NCI-H524 (cell line): ENCODE measurements around the gene ATG4C.

Source experiments
- DNase-seq, 2 experiments: peaks; one replicate each; lab custom pipeline; 2025; lab: John Stamatoyannopoulos, UW

The ATG4C gene

DNA sequence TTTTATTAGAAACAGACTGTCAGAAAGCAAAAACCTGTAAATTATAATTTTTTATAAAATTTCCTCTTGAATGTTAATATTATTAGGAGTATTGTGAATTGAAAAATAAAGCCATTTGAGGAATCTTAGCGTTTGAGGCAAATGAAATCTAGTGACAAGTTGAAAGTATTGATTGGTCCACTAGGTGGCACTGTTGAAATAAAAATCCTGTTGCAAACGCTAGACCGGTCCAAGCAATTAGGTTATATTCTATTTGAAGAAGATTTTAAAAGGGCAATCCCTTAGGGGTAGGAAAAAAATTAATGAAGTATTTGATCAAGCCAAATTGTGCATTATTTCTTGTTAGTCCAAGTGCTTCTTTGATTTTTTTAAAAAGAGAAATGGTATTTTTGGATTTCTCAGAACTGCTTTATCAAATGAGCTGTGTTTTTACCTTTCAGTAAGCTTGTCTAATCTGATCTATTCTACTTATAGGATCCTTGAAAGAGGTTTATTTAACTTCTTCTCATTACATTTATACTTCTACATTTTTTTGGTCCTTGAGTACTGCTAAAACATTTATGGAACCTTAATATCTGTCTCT lies 57.7 kb downstream of the ATG4C start:
- DNase-seq, result peak; percentile 34 to 55

DNA sequence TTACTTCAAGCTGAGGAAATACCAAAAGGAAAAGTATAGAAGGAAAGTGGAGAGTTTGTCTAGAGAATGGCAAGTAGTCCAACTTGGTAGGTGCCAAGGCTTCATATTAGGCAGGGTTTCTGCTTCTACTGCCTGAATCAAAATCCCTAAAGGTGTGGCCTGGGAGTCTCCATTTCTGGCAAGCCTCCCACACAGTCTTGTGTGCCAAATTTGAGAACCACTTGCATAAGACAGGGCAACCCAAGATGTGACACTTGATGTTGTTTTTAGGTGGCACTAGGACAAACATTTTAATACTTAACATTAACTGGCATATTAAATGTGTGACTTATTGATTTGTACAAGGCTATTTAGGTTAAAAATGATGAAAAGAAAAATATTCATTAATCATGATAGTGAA lies 60.1 kb downstream of the ATG4C start:
- DNase-seq, result no peak

DNA sequence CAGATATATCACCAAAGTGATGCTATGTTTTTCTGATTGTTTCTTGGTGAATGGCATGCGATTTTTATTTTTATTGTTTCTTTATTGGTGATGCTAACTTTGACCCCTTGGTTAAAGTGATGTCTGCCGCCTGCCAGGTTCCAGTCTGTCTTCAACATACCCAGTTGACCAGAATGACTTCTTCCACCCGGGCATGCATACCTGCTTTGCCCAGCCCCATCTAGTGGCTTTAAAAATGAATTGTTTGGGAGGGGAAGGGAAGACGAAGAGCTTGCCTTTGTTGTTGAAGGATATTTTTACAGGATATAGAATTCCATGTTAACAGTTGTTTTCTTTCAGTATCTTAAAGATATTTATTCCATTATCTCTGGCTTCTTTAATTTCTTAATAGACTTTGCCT lies 65.1 kb downstream of the ATG4C start:
- no peak for DNase-seq

DNA sequence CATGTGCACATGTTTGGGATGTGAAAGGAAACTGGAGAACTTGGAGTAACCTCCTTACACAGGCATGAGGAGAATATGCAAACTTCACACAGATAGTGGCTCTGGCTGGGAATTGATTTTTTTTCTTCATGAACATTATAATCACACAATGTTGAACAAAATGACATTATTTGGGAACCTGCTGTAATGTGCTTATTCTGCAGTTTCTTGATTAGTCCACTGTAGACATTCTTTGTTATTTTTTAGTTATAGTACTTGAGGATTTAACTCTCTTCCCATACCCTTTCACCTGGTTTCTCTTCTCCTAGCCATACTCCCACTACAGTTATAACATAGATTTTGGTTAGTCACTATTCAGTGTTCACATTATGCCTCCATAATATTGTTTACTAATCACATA lies 68.3 kb downstream of the ATG4C start:
- no peak for DNase-seq

DNA sequence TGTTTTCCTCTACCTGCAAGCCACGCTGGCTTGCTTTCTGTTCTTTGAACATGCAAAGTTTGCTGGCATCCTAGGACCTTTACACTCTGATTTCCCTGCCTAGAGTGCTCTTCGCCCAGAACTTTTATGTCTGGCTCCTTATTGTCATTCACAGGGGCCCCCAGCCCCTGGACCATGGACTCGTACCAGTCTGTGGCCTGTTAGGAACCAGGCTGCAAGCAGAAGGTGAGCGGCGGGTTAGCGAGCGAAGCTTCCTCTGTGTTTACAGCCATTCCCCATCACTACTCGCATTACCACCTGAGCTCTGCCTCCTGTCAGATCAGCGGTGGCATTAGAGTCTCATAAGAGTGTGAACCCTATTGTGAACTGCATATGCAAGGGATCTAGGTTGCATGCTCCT lies 73.0 kb downstream of the ATG4C start:
- no peak for DNase-seq

DNA sequence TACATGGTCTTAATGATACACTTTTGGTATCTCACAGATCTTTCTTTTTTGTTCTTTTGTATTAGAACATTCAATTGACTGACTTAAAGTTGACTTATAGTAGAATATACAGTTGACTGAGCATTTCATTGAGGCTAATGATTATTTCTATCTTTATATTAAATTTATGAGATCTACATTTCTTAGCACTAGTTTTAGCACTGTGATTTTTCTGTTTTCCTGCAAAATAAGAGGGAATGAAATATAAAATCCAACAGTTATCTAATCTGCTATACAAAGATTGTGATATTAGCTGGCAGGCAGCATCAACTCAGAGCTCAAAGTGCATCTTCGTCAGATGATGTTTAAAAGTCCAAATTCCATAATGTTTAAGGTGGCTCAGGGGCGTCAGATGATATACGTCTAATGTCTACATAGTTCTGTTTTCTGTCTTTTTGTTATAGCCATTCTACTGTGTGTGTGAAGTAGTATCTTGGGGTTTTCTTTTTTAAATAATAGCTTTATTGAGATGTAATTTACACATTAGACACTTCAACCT lies 85.4 kb downstream of the ATG4C start:
- no peak for DNase-seq

DNA sequence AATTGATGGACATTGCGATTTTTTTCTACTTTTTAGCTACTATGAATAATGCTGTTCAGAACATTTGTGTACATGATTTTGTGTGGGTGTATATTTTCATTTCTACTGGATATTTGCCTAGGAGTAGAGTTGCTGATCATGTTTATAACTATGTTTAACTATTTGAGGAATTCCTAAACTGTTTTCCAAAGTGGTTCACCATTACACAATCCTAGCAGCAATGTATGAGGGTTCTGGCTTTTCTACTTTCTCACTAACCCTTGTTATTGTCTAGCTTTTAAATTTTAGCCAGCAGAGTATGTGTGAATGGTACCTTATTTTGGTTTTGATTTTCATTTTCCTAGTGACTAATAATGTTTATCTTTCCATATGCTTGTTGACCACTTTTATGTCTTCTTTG lies 86.2 kb downstream of the ATG4C start:
- DNase-seq, result no peak

DNA sequence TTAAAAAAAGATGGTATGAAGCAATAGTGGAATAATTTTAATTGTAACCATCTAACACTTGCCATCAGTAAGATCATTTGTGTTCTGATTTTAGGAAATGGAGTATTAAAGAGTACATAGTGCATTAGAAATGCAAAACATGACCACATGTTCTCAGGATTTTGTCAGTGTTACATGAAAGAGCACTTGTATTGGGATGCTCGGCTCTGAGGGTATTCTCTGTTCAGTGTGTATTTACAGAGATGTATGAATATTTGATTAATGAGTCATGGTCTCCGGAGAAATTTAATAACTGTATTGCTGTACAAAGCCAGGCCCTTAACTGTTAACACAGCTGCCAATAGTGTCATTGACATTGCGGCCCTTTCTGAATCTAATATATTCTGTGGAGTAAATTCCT lies 91.7 kb downstream of the ATG4C start:
- no peak for DNase-seq

DNA sequence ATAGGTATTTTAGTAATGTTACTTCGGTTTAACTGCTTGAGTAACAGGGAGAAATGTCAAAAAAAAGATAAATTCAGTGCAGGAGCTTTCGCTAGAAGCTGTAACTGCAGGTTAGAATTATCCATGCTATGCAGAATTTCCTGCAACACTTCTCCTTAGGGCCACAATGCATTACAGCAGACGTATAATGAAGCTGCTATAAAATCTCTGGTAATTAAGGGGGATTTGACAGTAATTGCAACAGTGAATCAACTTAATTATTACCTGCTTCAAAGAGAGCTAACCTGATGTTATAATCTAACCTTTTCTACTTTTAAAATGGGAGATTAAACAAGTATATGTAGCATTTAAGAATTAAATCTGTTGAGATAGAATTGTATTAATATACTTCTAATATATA lies 92.6 kb downstream of the ATG4C start:
- DNase-seq, result no peak

DNA sequence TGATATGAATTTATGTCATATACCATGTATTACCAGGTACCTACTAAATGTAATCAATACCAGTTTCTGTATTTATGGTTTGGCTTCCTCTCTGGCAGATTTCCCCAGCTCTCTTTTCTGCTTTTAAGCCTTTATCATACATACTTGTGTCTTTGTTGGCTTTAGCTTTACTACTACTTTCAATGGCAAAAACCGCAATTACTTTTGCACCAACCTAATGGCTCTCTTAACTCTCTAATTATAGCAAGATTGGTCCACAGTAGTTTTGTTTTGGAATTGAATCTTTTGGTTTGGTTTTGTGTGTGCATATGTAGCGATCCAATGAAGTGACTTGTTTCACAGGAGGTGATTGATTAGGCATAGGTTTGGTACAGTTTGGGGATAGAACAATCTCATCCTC lies 93.6 kb downstream of the ATG4C start:
- no peak for DNase-seq

DNA sequence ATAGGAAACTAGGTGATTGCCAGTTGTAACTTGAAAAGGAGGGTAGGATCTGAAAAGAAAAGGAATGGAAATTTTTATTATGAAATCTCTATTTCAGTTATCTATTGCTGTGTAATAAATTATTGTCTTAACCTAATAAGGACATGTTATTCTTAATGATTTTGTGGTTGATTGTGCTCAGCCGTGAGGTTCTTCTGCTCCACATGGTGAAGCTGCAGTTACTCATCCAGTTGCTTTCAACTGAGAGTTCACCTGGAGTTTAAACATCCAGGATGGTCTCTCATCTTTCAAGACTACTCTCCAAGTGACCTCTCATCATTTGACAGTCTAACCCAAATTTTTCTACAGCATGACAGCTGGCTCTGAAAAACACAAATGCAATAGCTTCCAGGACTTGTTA lies 96.0 kb downstream of the ATG4C start:
- no peak for DNase-seq

DNA sequence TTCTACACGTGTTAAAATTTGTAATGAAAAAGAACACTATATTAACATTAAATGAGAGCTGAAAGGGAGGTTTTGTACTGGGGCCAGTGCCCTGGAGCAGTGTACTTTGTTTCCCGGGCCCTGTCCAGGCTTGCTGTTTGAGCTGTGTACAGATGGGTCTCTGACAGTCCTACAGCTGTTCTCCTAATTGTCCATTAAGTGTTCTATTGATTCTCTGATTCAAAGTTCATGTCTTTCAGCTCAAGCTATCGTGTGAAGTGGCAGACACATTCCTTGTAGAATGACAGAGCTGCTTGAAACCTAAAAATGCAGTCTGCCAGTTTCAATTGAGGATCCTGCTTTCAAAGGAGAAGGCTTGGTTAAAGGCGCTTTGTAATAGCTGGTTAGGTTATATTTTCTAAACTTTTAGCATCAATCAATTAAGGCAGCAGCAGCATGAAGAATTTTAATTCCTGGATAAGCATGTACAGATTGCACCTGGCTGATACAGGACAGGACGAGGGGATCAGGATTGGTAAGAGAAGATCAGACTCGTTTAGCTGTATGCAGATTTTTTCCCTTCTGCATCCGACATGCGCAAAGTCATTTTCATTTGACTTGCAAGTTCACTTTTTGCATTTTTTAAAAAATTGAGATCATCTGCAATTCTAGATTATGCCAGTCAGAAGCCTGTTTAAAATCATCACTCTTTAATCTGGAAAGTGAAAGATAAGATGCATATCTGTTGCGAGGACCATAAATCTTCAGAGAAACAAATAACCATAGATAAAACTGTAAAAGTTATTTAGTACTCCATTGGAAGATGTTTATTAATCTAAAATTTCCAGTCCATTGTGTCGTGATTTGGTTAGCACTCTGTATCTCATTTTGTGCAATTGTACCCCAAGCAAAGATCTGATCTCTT lies 98.5 kb downstream of the ATG4C start:
- peak; percentile 47 to 86 for DNase-seq

DNA sequence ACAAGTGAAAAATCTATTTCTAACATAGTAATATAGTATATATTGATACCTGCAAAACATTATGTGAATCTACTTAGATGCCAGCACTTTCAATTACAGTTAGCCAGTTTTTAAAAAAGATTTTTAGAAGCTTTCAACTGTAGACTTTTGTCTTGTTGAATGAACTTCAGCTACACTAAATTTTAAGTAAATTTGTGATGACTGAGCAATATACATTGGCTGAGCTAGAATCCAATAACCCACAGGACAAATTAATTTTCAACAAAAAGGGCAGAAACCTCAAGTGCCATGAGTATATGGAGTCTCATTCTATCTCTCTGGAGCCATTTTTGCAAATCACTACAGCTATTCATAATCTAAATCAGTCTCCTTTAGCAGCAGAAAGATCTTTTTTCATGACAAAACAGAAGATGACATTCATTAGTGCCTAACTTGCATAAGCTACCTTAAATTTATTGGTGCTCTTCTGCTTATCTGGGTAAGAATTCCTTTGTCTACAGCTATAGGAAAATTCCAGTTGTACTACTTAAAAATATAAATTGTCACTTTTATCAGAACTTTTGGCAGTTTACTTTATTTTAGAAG lies 100.3 kb downstream of the ATG4C start:
- DNase-seq, result no peak

DNA sequence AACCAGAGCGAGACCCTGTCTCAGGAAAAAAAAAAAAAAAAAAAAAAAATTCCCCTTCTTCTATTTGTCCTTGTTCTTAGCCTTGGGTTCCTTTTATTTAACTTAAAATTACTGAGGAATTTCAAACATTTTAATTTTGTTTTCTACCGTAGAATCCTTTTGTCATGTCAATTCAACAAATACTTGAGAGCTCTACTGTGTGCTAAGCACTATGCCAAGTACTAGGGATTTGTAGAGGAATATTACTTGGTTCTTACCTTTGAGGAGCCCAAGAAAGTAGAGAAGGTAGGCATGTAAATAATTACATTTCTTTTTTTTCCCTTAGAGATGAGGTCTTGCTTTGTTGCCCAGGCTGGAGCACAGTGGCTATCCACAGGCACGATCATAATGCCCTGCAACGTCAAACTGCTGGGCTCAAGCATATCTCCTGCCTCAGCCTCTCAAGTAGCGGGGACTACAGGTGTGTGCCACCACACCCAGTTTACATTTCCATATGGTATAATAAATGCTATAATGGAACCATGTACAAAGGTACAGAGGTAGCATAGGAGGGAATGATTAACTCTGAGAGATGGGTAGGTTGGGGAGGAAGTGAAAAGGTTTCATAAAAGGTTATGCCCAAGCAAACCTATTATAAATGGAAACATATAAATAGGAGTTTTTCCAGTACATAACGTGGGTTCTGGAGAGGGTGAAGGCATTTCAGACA lies 104.0 kb downstream of the ATG4C start:
- no peak for DNase-seq

DNA sequence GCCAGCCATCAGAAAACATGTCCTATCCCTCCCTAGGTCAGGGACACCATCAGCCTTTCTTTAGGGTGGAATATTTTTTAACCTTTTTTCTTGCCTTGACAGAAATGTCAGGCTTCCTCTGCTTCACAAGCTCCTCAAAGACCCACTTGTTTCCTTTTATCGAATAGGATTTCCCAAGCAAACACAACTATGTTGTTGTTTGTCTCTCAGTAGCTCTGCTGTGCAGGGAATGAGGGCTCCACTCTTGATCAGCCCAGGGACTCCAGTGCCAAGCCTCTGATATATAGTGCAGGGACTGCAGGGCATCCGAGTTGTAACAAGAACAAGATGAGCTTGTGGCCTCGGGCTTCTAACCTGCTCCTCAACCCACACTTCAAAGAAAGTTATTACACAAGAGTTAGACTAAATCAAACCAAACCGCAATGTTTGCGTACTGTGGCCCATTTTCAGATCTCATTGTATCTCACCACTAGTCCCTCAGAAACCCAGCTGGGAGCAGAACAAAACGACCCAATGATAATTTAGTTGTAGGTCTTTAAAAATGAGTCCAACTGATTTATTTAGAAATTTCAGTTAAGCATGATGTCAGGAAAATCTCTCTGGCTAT lies 108.1 kb downstream of the ATG4C start:
- DNase-seq, result no peak

DNA sequence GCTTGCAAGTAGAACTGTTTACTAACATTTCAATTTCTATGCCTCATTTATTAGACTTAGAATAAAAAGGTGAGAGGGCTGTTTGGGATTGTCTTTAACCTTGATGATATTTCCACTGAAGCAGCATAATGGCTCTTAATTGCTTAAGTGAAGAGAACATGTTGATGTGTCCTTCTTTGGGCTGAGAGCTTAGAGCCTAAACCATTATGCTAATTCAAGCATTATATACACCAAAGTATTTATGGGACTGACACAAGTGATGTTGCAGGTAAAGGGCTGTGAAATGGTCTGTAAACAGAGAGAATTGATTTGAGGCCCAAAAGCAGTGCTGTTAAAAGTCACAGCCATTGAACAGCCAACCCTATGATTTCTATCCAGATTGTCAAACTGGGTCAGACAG lies 113.9 kb downstream of the ATG4C start:
- DNase-seq, result no peak

DNA sequence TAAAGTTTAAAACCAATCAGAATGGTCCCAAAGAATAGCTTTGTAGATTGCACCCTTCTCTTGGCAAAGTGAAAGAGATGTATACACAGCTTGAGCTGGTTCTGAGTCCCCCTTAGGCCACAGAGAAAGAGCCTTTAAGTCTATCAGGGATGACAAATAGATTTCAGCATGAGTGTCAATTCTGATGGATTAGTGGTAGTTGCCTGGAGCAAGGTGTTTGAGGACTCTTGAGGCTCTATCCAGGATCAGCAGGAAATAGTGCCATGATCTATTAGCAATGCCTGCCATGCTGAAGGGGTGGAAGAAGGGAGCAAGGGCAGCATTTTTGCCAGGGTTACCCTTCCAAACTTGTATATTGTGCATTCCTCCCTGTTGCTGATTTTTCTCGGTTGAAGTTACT lies 116.6 kb downstream of the ATG4C start:
- no peak for DNase-seq

DNA sequence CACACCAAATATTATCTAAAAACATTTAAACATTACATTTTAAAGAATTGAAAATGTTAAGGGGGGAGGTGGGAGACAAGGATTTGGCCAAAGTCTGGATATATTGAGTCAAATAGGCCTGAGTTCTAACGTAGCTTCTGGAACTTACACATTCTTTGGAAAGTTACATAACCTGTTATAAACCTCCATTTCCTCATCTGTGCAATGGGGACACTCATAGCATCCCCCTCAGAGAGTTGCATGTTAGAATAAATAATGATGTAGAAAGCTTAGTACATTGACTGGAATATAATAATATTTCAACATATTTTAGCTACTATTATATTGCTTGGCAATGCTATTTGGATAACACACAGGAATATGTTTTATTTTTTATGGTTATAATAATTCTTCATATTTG lies 117.7 kb downstream of the ATG4C start:
- DNase-seq, result no peak

DNA sequence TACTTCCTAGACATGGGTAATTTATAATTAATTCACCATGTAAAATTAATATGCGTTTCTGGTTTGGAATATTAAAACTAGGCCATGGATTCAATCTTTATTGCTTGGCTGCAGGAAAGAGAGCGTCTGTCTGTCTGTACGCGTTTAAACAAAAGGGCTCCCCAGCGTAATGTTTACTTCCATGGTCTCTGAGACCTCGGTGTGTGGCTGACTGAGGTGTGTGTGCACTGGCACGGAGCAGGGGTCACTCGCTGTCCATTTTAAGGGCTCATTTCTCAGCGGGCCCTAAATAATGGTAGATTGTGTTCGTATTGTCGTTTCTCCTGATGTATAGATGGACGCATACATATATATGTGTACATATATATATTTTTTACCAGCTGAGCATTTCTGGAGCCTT lies 119.6 kb downstream of the ATG4C start:
- DNase-seq, result no peak

DNA sequence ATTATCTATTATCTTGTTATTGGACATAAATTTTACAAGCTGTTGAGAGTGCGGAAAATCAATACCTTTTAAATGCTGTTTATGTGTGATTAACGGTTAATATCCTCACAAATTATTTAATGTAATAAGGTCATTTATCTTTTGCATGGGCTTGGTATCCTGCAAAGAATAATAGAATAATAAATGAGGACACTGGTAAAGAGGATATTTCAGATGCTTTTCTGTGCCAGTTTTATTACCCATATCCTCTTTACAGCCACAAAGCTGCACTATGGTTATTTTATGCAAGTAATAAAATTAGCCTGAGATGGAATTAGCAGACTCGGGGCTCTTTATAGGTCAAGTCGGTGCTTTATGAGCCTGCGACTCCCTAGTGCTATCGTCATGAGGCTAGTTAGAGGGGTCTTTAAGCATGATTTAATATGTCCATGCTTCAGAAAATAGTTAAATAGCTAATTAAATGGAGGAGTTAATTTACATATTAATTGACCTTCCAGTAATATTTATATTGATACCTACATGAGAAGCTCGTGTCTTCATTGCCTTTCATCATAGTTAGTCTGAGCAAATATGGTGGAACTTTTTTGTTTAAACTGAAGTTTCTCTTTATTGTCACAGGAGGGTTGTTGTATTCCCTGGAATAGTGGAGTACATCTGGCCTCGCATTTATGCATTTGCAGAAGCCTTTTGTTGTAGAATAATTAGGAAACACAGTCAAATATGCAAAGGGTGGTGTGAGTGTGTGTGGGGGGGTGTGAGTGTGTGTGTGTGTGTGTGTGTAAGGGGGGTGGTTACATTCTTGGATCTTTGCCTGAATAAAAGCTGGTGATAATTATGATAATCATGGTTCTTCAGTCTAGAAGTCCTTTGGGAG lies 120.3 kb downstream of the ATG4C start:
- DNase-seq, result no peak

DNA sequence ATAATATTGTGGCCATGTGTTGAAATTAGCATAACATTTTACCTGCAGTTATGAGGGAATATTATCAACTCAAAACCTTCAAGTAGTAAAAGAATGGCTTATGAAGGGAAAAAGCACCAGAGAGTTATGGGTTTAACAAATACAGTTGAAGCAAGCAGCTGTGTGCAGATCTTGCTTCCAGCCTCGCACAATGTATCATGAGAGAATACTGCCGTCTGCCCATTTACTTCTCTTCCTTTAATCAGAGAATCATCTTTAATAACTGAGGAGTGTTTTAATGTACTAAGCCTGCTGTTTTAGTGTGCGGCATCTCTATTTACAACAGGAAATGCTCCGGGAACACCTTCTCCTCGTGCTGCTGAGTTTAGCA lies 120.9 kb downstream of the ATG4C start:
- no peak for DNase-seq
